ENCODE data around the gene NCBP3.

DNA sequence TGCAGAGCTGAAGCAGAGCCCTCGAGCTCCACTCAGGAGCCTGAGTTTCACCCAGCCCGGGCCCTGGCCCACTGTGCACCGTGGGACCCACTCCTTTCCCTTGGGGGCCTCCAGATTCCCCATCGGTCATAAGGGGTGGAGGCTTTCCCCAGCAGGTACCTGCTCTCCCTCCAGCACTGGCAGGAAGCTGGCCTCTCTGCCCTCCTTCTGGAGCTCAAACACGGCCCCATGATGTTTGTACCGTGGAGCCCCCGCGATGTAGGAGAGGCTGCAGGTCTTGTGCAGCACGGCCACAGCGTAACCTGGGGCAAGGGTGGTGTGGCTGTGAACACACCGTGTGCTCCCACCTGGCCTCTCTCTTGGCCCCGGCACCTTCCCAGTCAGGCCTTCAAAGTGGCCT lies 92.4 kb downstream of the NCBP3 start:
- TF ChIP-seq, protein P1, sequence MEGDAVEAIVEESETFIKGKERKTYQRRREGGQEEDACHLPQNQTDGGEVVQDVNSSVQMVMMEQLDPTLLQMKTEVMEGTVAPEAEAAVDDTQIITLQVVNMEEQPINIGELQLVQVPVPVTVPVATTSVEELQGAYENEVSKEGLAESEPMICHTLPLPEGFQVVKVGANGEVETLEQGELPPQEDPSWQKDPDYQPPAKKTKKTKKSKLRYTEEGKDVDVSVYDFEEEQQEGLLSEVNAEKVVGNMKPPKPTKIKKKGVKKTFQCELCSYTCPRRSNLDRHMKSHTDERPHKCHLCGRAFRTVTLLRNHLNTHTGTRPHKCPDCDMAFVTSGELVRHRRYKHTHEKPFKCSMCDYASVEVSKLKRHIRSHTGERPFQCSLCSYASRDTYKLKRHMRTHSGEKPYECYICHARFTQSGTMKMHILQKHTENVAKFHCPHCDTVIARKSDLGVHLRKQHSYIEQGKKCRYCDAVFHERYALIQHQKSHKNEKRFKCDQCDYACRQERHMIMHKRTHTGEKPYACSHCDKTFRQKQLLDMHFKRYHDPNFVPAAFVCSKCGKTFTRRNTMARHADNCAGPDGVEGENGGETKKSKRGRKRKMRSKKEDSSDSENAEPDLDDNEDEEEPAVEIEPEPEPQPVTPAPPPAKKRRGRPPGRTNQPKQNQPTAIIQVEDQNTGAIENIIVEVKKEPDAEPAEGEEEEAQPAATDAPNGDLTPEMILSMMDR (IDR thresholded peaks at IDR 0.05 in 4 of 5, conservative IDR thresholded peaks at IDR 0.05 in 1 of 5) = no peak
- TF ChIP-seq POLR2A (IDR thresholded peaks at IDR 0.05) = no peak

Data from gastrocnemius medialis (tissue), 4 donors.